Central memory CD8-positive, alpha-beta T cell (primary cell): ENCODE measurements around the gene SARDH.

Experiments used
- ATAC-seq: fragments of 150-1000 bp; cut with Tn5 transposase; replicated peaks from 2 replicates; pipeline ENCODE4 v1.10.0; 2022; ENCODE audit warnings: mild to moderate bottlenecking, moderate FRiP score, moderate number of reproducible peaks; ENCODE audit not compliant: poor library complexity, severe bottlenecking; ENCODE audit errors: extremely low read depth
- DNase-seq, 2 donors: peaks; one replicate each; pipeline ENCODE4 v3.0.0; 2021; ENCODE audit warnings: low spot score in 2 of 2
- H3K27ac Mint-ChIP-seq: one replicate; pipeline ENCODE4 v1.8.0; 2022; ENCODE audit warnings: low read depth, mild to moderate bottlenecking, moderate library complexity, mixed read lengths
- H3K27me3 Mint-ChIP-seq: one replicate; pipeline ENCODE4 v1.8.0; 2022; ENCODE audit warnings: mixed read lengths
- H3K36me3 Mint-ChIP-seq: one replicate; pipeline ENCODE4 v1.8.0; 2022; ENCODE audit warnings: mild to moderate bottlenecking, moderate library complexity, mixed read lengths; ENCODE audit not compliant: insufficient read depth
- H3K4me1 Mint-ChIP-seq: one replicate; pipeline ENCODE4 v1.8.0; 2022; ENCODE audit warnings: mixed read lengths
- H3K4me3 Mint-ChIP-seq: one replicate; pipeline ENCODE4 v1.8.0; 2022; ENCODE audit warnings: mild to moderate bottlenecking, moderate library complexity, mixed read lengths
- H3K9me3 Mint-ChIP-seq: one replicate; pipeline ENCODE4 v1.8.0; 2022; ENCODE audit warnings: mixed read lengths

The SARDH gene

DNA sequence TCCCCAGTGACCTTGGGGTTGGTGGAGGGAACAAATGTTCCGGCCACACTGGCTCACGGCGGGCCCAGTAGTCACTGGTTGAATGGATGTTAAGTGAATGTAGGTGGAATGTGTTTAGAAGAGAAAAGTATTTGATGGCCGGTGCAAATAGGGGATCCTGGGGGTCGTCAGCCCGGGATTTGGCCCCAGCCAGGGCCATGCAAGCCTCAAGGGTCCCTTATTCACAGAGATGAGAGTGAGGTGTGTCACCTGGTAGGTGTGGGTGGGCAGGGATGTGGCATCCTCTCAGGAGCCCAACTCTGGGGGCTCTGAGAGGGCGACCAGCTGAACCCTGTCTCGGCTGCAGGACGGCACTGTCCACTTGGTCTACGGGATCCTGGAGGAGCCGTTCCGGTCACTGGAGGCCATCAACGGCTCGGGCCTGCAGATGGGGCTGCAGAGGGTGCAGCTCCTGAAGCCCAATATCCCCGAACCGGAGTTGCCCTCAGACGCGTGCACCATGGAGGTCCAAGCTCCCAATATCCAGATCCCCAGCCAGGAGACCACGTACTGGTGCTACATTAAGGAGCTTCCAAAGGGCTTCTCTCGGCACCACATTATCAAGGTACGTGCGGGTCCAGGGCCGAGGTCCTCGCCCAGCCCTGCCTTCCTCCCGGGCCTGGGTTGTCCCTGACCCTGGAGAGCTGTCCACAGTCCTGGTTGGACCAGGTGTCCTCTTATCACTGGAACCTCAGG is 96.1 kb downstream of the SARDH start:
- ATAC-seq (no peak), DNase-seq (no peak)
- peaks cover 20% of the 10 kb centered on the region for H3K27me3 Mint-ChIP-seq
- H3K4me3 Mint-ChIP-seq = no peak overlapping the region
- peaks cover 1% of the 10 kb centered on the region for H3K36me3 Mint-ChIP-seq
- H3K4me1 Mint-ChIP-seq = no peaks in the 10 kb centered on the region
- H3K27ac Mint-ChIP-seq = no peak overlapping the region
- H3K9me3 Mint-ChIP-seq = no peaks in the 10 kb centered on the region

DNA sequence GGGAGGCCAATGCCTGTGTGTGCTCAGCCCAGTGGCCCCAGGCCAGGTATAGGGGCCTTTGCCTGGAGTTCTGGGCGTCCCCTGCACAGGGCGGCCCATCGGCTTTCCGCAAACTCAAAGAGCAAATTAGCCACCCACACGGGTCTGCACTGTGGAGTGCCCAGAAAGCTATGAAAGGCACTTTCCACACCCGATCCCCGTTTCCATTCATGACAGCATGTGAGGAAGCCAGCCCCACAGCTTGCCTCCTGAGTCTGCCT is 96.8 kb downstream of the SARDH start:
- Mint-ChIP-seq H3K9me3 (no peaks in the 10 kb centered on the region), H3K36me3 (peaks cover under 1% of the 10 kb centered on the region), H3K27ac (no peak overlapping the region), H3K4me1 (no peaks in the 10 kb centered on the region), H3K27me3 (peaks cover 20% of the 10 kb centered on the region), H3K4me3 (no peak overlapping the region)
- DNase-seq (no peak), ATAC-seq (no peak)

DNA sequence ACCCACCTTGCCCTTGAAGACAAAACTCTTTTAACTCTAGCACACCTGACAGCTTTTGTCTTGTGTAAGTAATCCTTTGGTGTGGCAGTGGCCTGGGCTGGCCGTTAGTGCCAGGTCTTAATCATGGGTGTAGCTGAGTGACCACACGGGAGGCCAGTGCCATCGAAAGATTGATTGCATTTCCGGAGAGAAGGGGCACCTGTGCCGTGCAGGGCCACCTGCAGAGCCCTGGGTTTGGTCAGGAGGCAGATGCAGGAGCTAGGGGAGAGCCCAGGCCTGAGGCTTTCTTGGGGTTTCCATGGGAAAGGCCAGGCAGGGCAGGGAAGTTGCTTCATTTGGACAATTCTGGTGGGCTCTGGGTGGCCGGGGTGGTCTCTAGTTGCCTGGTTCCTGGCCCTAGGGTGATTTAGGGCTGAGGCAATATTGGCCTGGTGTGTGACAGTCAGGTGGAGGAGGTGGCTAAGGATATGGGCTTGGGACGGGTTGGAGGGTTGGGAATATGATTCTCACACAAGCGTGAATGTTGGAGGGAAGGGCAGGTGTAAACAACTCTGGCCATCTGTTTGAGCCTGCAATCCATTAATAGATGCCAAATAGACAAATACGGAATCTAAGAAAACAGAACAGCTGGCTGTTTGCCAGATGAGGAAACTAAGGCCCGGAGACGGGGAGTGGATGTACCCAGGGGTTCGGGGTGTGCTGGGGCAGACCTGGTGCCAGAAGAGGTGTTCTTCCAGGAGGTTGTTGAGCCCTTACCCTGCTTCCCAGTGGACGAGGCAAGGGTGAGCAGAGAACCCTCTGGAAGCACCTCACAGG is 97.4 kb downstream of the SARDH start:
- Mint-ChIP-seq H3K27me3 (peaks cover 20% of the 10 kb centered on the region), H3K36me3 (no peaks in the 10 kb centered on the region), H3K4me1 (no peaks in the 10 kb centered on the region), H3K4me3 (no peak overlapping the region), H3K9me3 (no peaks in the 10 kb centered on the region), H3K27ac (no peak overlapping the region)
- no peak for DNase-seq
- ATAC-seq = no peak

DNA sequence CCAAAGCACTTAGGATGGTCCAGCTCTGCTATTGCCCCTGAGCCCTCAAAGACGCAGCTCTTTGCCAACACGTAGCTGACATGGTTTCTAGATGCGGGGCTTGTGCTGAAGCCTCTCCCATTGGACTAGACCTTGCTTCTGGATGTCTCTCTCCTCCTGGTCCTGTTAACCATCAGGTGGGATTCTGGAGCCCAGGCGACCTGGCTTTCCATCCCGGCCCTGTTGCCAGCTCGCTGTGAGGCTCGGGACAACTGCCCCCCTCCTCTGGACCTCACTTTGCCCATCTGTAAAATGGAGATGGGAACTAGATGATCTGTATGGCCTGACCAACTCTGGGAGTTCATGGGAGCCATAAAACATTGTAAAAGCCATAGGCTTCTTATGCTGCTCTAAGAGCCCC is 98.0 kb downstream of the SARDH start:
- H3K27me3 Mint-ChIP-seq = peaks cover 20% of the 10 kb centered on the region
- ATAC-seq (no peak), DNase-seq (no peak)
- H3K4me3 Mint-ChIP-seq = no peak overlapping the region
- no peaks in the 10 kb centered on the region for H3K4me1 Mint-ChIP-seq
- no peaks in the 10 kb centered on the region for H3K36me3 Mint-ChIP-seq
- H3K27ac Mint-ChIP-seq = no peak overlapping the region
- no peaks in the 10 kb centered on the region for H3K9me3 Mint-ChIP-seq

DNA sequence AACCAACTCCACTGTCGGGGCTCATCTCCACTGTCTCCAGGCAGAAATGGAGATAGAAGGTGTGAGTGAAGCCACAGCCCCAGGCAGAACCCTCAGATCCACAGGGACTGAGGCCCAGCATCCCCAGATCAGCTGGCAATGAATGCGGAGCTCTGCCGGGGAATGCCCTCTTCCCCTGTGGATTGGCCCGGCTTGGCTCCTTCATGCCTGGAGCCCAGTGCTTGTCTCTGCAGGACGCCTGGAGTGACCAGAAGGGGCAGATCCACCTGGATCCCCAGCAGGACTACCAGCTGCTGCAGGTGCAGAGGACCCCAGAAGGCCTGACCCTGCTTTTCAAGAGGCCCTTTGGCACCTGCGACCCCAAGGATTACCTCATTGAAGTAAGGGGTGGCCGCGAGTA is 98.5 kb downstream of the SARDH start:
- Mint-ChIP-seq H3K27ac (no peak overlapping the region), H3K9me3 (no peaks in the 10 kb centered on the region), H3K4me3 (no peak overlapping the region), H3K27me3 (peaks cover 20% of the 10 kb centered on the region), H3K36me3 (no peaks in the 10 kb centered on the region), H3K4me1 (no peaks in the 10 kb centered on the region)
- ATAC-seq = no peak
- DNase-seq = no peak

DNA sequence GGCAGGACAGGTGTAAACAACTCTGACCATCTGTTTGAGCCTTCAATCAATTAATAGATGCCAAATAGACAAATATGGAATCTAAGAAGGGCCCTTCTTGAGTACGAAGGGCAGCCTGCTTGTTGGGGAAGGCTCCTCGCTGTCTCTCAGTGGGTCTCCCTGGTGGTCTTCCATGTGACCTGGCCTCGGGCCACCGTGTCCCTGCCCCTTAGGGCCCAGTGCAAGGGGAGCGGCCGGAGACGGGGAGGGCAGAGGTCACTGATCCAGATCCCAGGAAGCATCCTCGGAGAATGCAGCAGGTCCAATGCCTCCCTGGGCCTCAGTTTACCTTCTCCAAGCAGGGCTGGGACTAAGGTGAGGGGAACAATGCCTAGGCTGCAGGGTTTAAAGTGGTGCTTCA is 99.4 kb downstream of the SARDH start:
- ATAC-seq (no peak), DNase-seq (no peak)
- H3K36me3 Mint-ChIP-seq = no peaks in the 10 kb centered on the region
- H3K4me1 Mint-ChIP-seq = no peaks in the 10 kb centered on the region
- no peak overlapping the region for H3K4me3 Mint-ChIP-seq
- no peaks in the 10 kb centered on the region for H3K9me3 Mint-ChIP-seq
- H3K27me3 Mint-ChIP-seq = peaks cover 20% of the 10 kb centered on the region
- H3K27ac Mint-ChIP-seq = no peak overlapping the region

DNA sequence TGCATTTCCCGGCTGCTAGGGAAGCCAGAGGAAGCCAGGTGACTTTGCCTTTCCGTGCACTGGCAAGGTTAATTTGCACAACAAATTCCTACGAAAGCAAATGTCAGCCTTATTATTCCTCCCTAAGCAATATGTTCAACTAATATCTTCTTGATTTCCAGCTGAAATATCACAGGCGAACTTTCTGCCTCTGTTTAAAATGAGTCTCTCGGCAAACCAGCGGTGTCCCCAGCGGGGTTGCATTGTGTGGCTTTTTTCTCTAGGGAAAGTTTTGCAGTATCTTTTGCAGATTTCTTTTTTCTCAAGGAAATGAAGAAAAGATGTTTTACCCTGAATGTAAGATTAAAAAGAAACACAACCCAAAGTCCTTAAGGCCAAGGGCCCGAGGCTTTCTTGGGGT is 100.1 kb downstream of the SARDH start:
- Mint-ChIP-seq H3K4me3 (no peak overlapping the region), H3K9me3 (no peaks in the 10 kb centered on the region), H3K36me3 (no peaks in the 10 kb centered on the region), H3K27ac (no peak overlapping the region), H3K4me1 (no peaks in the 10 kb centered on the region), H3K27me3 (peaks cover 20% of the 10 kb centered on the region)
- ATAC-seq (no peak), DNase-seq (no peak)

DNA sequence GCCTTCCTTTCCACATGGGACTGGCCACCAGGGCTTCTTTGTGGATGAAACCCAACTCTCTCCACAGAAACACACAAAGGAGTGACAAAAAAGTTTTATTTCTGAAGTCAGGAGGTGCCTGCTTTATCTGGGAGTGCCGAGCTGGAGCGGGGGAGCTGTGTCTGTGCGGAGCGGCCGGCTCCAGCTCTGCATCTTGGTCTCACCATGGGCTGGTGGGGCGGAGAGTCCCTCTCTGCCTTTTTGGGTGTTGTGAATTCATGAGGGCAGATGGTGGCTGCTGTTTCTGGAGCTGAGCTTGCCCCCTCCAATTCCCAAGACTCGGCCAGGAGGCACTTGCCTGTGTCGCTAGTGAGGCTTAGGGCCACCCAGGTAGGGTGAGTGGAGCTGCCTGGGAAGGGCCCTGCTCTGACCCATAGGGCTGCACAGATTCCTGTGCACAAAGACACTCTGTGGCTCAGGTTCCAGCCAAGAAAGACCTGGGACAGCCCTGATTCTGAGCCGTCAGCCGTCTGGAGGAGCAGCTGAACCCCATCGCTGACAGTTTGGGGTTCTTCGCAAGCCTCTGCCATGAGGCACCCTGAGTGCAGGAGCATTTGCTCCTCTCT is 100.6 kb downstream of the SARDH start:
- H3K4me1 Mint-ChIP-seq = no peaks in the 10 kb centered on the region
- H3K36me3 Mint-ChIP-seq = no peaks in the 10 kb centered on the region
- H3K27me3 Mint-ChIP-seq = peaks cover 20% of the 10 kb centered on the region
- no peak overlapping the region for H3K4me3 Mint-ChIP-seq
- H3K9me3 Mint-ChIP-seq = no peaks in the 10 kb centered on the region
- ATAC-seq (no peak), DNase-seq (no peak)
- H3K27ac Mint-ChIP-seq = no peak overlapping the region

DNA sequence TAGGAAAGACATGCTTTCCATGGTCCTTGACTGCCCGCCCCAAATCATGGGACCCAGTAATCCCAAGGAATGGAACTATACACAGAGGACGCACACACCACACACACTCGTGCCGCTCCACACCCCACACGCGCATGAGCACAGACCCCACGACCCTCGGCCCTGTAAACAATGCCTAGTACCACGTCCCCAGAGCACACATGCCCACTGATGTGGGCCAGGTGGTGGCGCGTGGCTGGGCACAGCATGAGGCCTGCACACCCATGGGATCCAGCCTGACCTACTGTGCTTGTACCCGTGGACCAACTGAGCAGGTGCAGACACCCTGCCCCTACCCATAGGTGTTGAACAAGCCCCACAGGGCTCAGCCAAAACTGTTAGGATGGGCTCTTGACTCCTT is 101.2 kb downstream of the SARDH start:
- ATAC-seq (no peak), DNase-seq (no peak)
- Mint-ChIP-seq H3K9me3 (no peaks in the 10 kb centered on the region), H3K27ac (no peak overlapping the region), H3K36me3 (no peaks in the 10 kb centered on the region), H3K4me3 (no peak overlapping the region), H3K27me3 (peaks cover 18% of the 10 kb centered on the region), H3K4me1 (no peaks in the 10 kb centered on the region)

DNA sequence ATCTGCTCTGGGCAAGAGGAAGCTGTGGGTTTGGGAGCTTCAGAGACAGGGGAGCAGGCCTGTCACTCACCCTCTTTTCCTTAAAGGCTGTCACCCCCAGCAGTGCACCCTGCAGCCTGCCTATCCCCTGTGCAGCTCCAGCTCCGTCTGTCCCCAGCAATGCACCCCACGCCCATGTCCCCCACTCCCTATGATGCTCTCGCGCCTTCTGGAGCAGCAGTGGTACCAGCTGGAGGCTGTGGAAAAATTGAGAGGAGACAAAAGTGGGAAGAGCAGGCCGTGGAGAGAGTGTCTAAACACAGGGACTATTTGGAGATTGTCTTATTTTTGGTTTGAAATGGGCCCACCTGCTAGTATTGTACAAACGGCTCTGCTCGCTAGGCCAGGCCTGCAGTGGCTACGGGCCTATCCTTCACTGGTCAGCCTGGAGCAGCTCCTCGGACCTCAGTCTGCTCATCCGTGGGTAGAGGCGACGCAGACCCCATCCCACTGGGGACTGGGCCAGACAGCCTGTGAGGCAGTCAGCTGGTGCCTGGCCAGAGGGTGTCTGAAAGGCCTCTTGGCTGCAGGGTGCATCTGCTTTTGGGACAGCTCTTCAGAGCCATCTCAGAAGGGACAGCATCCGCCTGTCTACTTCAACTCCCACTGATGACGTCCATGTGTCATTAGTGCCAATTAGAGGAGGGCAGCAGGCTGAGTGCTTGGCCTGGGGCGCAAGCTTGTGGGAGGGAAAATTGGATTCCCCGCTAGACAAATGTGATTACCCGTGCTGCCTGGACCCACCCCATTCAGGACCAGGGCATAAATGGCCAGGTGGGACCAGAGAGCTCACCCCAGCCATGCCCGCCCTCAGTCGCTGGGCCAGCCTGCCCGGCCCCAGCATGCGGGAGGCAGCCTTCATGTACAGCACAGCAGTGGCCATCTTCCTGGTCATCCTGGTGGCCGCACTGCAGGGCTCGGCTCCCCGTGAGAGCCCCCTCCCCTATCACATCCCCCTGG is 102.3 kb downstream of the SARDH start, which contains the start of gene DBH:
Gene DBH, plus strand, starts transcription at position 831 of the 999 bp plus-strand sequence. Its CDS starts 9 bp downstream, at position 840.
- Mint-ChIP-seq H3K36me3 (no peaks in the 10 kb centered on the region), H3K9me3 (no peaks in the 10 kb centered on the region), H3K27ac (no peak within 1 kb of the TSS), H3K27me3 (peaks cover 11% of the 10 kb centered on the region), H3K4me1 (no peaks in the 10 kb centered on the region), H3K4me3 (no peak within 1 kb of the TSS)
- ATAC-seq = no peak
- no peak for DNase-seq

DNA sequence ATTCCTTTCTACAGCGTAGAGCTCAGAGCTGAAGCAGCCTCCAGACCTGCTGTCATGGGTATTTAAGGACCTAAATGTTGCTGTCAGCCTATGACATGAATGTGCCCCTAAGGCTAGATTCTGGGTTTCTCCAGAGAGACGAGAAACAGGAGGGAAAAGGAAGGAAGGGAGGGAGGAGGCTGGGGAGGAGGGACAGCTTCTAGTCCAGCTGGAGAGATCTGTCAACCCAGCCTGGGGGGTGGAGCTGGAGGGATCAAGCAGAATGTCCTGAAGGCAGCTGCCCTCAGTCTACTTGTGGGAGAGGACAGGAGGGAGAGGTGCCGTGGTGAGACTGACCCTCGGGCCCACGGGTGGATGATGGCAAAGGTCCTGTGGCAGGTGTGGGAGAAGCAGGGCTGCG is 103.1 kb downstream of the SARDH start:
- Mint-ChIP-seq H3K4me1 (no peaks in the 10 kb centered on the region), H3K4me3 (no peak overlapping the region)
- no peak for ATAC-seq

DNA sequence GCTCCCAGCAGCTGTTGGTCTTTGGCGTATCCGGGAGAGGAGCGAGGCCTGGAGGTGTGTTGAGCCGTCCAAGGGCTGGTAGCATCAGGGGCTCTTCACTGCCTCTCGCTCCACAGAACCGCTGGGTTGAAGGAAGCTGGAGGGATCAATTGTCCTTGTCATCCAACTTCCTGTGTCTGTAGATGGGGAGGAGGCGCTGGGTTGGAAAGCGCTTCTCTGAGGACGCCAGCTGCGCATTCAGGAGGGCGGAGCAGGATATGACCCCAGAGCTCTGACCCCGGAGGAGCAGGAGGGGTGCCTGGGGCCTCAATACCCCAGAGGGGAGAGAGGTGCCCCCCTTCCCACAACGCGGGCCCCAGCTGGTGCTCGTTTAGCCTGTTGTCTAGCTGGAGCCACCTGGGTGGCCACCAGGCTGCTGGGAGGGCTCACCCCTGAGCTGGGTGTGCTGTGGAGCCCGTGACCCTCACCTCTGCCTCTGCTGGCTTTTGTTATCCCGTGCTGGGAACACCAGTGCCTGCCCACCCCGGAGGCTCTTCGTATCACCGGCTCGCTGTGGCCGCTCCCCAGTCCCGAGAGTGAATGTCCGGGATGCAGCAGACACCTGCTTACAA is 104.0 kb downstream of the SARDH start:
- Mint-ChIP-seq H3K27me3 (peaks cover 10% of the 10 kb centered on the region), H3K9me3 (no peaks in the 10 kb centered on the region), H3K27ac (no peak overlapping the region), H3K4me3 (no peak overlapping the region), H3K4me1 (no peaks in the 10 kb centered on the region), H3K36me3 (no peaks in the 10 kb centered on the region)
- DNase-seq = no peak
- ATAC-seq = no peak

More for the DNA sequence above, 103.1 kb downstream of the SARDH start:
- Mint-ChIP-seq H3K27ac (no peak overlapping the region), H3K27me3 (peaks cover 10% of the 10 kb centered on the region), H3K36me3 (no peaks in the 10 kb centered on the region), H3K9me3 (no peaks in the 10 kb centered on the region)
- DNase-seq = no peak
